Lower leg skin (tissue), 3 donors: ENCODE results near the gene NELFB.

ENCODE experiments used
- CTCF ChIP-seq, 3 donors: fragments of 450-650 bp; IDR thresholded peaks; one replicate each; pipeline ENCODE4 v1.5.1; 2016; ENCODE audit warnings: antibody characterized with exemption in 3 of 3, mild to moderate bottlenecking in 3 of 3, moderate library complexity in 2 of 3
- POLR2A ChIP-seq, 2 donors: fragments of 450-650 bp; IDR thresholded peaks; one replicate each; pipeline ENCODE4 v1.6.1; 2016 to 2017; ENCODE audit warnings: antibody characterized with exemption in 2 of 2, mild to moderate bottlenecking in 1 of 2, moderate library complexity in 1 of 2

GRCh38 chr9:137226338-137227053 is 28.6 kb upstream of the NELFB start:
- TF ChIP-seq CTCF (IDR thresholded peaks at IDR 0.05) (no peak), POLR2A (IDR thresholded peaks at IDR 0.05) (no peak)
